GM23338 (cell line): Measurements from ENCODE around the gene LGR5. TPM values are rescaled to one million over a fixed set of nuclear protein-coding genes. Genes with fewer than 3 reads are reported as not detected.
A peak's percentile ranks its signal among the peaks of the same experiment; 100 is the strongest.

Experiments
- ATAC-seq: fragments of 200-7000 bp; cut with Tn5 transposase; 3 replicates; pipeline ENCODE4 v1.9.1; 2020
- DNase-seq: peaks from one replicate; pipeline ENCODE4 v3.0.0-alpha.2; 2015; ENCODE audit warnings: low spot score
- H2AFZ ChIP-seq: fragments of 200-600 bp; sonication (generic); 2 replicates; pipeline ENCODE4 v1.8.0; 2016; ENCODE audit warnings: antibody characterized with exemption, mild to moderate bottlenecking, moderate library complexity
- H3F3A ChIP-seq: fragments of 200-600 bp; sonication (generic); replicated peaks from 2 replicates; pipeline ENCODE4 v1.8.0; 2017; ENCODE audit warnings: antibody characterized with exemption, mixed run types, low read depth
- H3K27ac ChIP-seq: fragments of 200-600 bp; sonication (generic); 2 replicates; pipeline ENCODE4 v1.6.1; 2016; ENCODE audit warnings: low read depth
- H3K27me3 ChIP-seq: fragments of 200-600 bp; sonication (generic); 2 replicates; pipeline ENCODE4 v1.8.0; 2016; ENCODE audit warnings: mild to moderate bottlenecking, mixed run types, moderate library complexity; ENCODE audit not compliant: insufficient read depth
- H3K36me3 ChIP-seq: fragments of 200-600 bp; sonication (generic); 2 replicates; pipeline ENCODE4 v1.8.0; 2016; ENCODE audit warnings: mild to moderate bottlenecking; ENCODE audit not compliant: insufficient read depth
- H3K4me1 ChIP-seq: fragments of 200-600 bp; sonication (generic); 2 replicates; pipeline ENCODE4 v1.8.0; 2016; ENCODE audit warnings: mild to moderate bottlenecking, moderate library complexity; ENCODE audit not compliant: insufficient read depth
- H3K4me2 ChIP-seq: fragments of 200-600 bp; sonication (generic); 2 replicates; pipeline ENCODE4 v1.7.1; 2017; ENCODE audit warnings: mixed run types
- H3K4me3 ChIP-seq: fragments of 200-600 bp; sonication (generic); 2 replicates; pipeline ENCODE4 v1.6.1; 2016; ENCODE audit warnings: mixed run types
- H3K79me2 ChIP-seq: fragments of 200-600 bp; sonication (generic); replicated peaks from 2 replicates; pipeline ENCODE4 v1.8.0; 2017; ENCODE audit warnings: mild to moderate bottlenecking; ENCODE audit not compliant: insufficient read depth
- H3K9me2 ChIP-seq: fragments of 200-600 bp; sonication (generic); 2 replicates; pipeline ENCODE4 v1.8.0; 2017; ENCODE audit not compliant: insufficient read depth
- H4K20me1 ChIP-seq: fragments of 200-600 bp; sonication (generic); replicated peaks from 2 replicates; pipeline ENCODE4 v1.8.0; 2017; ENCODE audit warnings: mild to moderate bottlenecking; ENCODE audit not compliant: insufficient read depth
- H3K27ac Mint-ChIP-seq: 2 replicates; pipeline ENCODE4 v1.8.0; 2020; ENCODE audit warnings: inconsistent platforms, mild to moderate bottlenecking, moderate library complexity, mixed read lengths
- H3K27me3 Mint-ChIP-seq: 3 replicates; pipeline ENCODE4 v1.8.0; 2022; ENCODE audit warnings: low read depth, mild to moderate bottlenecking, moderate library complexity, mixed read lengths, inconsistent platforms; ENCODE audit not compliant: insufficient read depth, poor library complexity
- H3K36me3 Mint-ChIP-seq: 3 replicates; pipeline ENCODE4 v1.8.0; 2021; ENCODE audit warnings: low read depth, mild to moderate bottlenecking, inconsistent platforms, moderate library complexity, mixed read lengths
- H3K4me1 Mint-ChIP-seq: 3 replicates; pipeline ENCODE4 v1.8.0; 2020; ENCODE audit warnings: mild to moderate bottlenecking, inconsistent platforms, mixed read lengths
- H3K4me3 Mint-ChIP-seq: 3 replicates; pipeline ENCODE4 v1.8.0; 2021; ENCODE audit warnings: moderate library complexity, mild to moderate bottlenecking, inconsistent platforms, mixed read lengths
- H3K9me3 Mint-ChIP-seq: 3 replicates; pipeline ENCODE4 v1.8.0; 2020; ENCODE audit warnings: moderate library complexity, mild to moderate bottlenecking, inconsistent platforms, mixed read lengths
- CREB1 ChIP-seq: fragments of 250-450 bp; sonication (Bioruptor Pico); IDR thresholded peaks from 2 replicates; pipeline ENCODE4 v1.5.0; 2020; ENCODE audit warnings: low read depth, mild to moderate bottlenecking, moderate library complexity
- ETS1 ChIP-seq: IDR thresholded peaks from 2 replicates; pipeline ENCODE4 v1.6.1; 2016; ENCODE audit warnings: antibody characterized with exemption
- EZH2 ChIP-seq: fragments of 200-600 bp; sonication (generic); IDR thresholded peaks from one replicate; pipeline ENCODE4 v1.8.0; 2017; ENCODE audit warnings: antibody characterized with exemption, mild to moderate bottlenecking, low read depth; ENCODE audit not compliant: unreplicated experiment
- NANOG ChIP-seq: IDR thresholded peaks from 2 replicates; pipeline ENCODE4 v1.6.1; 2016; ENCODE audit warnings: antibody characterized with exemption, borderline replicate concordance
- POLR2AphosphoS5 ChIP-seq: IDR thresholded peaks from 2 replicates; pipeline ENCODE4 v1.6.1; 2016; ENCODE audit warnings: antibody characterized with exemption, low read depth
- STAT1 ChIP-seq: IDR thresholded peaks from one replicate; pipeline ENCODE4 v1.6.1; 2016; ENCODE audit warnings: antibody characterized with exemption; ENCODE audit not compliant: unreplicated experiment
- ZNF114 ChIP-seq: fragments of 250-450 bp; sonication (Bioruptor Pico); IDR thresholded peaks from 2 replicates; pipeline ENCODE4 v1.5.0; 2020; ENCODE audit warnings: mild to moderate bottlenecking, moderate library complexity
- ZNF331 ChIP-seq: fragments of 250-450 bp; sonication (Bioruptor Pico); IDR thresholded peaks from 2 replicates; pipeline ENCODE4 v1.5.0; 2020; ENCODE audit warnings: low read depth, mild to moderate bottlenecking, moderate library complexity
- polyA plus RNA-seq: library from polyadenylated mRNA; unstranded; fragments of >200 nt; fragmentation: Nextera tagmentation; extraction: Ambion mirVana; gene quantifications from 2 replicates; pipeline ENCODE4 v1.2.1, GENCODE V29; 2016
- total RNA-seq: library from RNA; depleted of rRNA; stranded (reverse); fragments of >200 nt; shearing (Covaris generic); gene quantifications from 2 replicates; pipeline ENCODE4 v1.2.3, GENCODE V29; 2014
- TF ChIP-seq, protein P1 (sequence below): IDR thresholded peaks from one replicate; pipeline ENCODE4 v1.6.1; 2018; ENCODE audit warnings: antibody characterized with exemption; ENCODE audit not compliant: unreplicated experiment

The LGR5 gene
- total and polyA plus RNA-seq, 2 experiments from 2014 or later: 0.17 to 0.26 TPM

DNA sequence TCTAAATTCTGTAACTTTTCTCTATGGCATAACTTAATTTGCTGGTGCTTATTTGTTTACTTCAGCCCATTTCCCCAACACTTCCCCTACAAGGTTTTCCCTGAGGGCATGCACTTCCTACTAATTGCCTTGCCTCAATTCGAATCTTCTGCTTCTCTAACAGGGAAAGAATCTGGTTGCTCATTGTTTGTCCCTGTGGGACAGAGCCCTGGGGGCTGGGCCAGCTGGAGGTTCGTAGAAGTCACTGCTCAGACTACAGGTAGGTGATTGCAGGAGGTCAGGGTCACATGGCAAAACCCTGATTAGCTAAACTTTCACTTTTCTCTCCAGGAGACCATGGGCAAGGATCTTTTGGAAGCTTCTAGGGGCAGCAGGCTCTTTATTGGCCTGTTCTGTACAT, 152.0 kb downstream of the LGR5 start:
- Histone ChIP-seq H3K9me2 (0 out of 2 replicates have a peak, but pooled peaks cover 14% of the 10 kb centered on the region), H3F3A (no peaks in the 10 kb centered on the region), H3K27me3 (no peaks in the 10 kb centered on the region), H4K20me1 (no peaks in the 10 kb centered on the region), H3K4me2 (0 out of 2 replicates have a peak overlapping the region, but pooled peaks have one; percentile 1), H3K27ac (no peak overlapping the region), H3K79me2 (no peaks in the 10 kb centered on the region), H3K4me3 (no peak overlapping the region), H2AFZ (peak overlapping the region; percentile 89), H3K4me1 (no peaks in the 10 kb centered on the region), H3K36me3 (no peaks in the 10 kb centered on the region)
- no peaks in the 10 kb centered on the region for H3K36me3 Mint-ChIP-seq
- peaks cover 7% of the 10 kb centered on the region for H3K4me1 Mint-ChIP-seq
- no peaks in the 10 kb centered on the region for H3K27me3 Mint-ChIP-seq
- H3K27ac Mint-ChIP-seq: no peak overlapping the region
- peaks cover 6% of the 10 kb centered on the region; the same call in 1 of the 3 replicates for H3K9me3 Mint-ChIP-seq
- DNase-seq: peak; percentile 22
- TF ChIP-seq ETS1: no peak
- no peak for TF ChIP-seq CREB1 (CRISPR knock-in tag)
- TF ChIP-seq NANOG: no peak
- TF ChIP-seq ZNF114 (CRISPR knock-in tag): no peak
- TF ChIP-seq ZNF331: no peak
- no peak for TF ChIP-seq POLR2AphosphoS5
- TF ChIP-seq STAT1: no peak
- no peak for TF ChIP-seq EZH2
- TF ChIP-seq, protein P1, sequence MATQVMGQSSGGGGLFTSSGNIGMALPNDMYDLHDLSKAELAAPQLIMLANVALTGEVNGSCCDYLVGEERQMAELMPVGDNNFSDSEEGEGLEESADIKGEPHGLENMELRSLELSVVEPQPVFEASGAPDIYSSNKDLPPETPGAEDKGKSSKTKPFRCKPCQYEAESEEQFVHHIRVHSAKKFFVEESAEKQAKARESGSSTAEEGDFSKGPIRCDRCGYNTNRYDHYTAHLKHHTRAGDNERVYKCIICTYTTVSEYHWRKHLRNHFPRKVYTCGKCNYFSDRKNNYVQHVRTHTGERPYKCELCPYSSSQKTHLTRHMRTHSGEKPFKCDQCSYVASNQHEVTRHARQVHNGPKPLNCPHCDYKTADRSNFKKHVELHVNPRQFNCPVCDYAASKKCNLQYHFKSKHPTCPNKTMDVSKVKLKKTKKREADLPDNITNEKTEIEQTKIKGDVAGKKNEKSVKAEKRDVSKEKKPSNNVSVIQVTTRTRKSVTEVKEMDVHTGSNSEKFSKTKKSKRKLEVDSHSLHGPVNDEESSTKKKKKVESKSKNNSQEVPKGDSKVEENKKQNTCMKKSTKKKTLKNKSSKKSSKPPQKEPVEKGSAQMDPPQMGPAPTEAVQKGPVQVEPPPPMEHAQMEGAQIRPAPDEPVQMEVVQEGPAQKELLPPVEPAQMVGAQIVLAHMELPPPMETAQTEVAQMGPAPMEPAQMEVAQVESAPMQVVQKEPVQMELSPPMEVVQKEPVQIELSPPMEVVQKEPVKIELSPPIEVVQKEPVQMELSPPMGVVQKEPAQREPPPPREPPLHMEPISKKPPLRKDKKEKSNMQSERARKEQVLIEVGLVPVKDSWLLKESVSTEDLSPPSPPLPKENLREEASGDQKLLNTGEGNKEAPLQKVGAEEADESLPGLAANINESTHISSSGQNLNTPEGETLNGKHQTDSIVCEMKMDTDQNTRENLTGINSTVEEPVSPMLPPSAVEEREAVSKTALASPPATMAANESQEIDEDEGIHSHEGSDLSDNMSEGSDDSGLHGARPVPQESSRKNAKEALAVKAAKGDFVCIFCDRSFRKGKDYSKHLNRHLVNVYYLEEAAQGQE: no peak
- no peak overlapping the region for H3K4me3 Mint-ChIP-seq
- ATAC-seq: peak; percentile 86

GRCh38 chr12:71592841-71593240, 153.2 kb downstream of the LGR5 start:
- H3K4me3 Mint-ChIP-seq: no peak overlapping the region
- Histone ChIP-seq H2AFZ (peak overlapping the region; percentile 89; the same call in 1 of the 2 replicates), H3K4me3 (no peak overlapping the region), H3K27me3 (no peaks in the 10 kb centered on the region), H3K27ac (no peak overlapping the region), H3K9me2 (0 out of 2 replicates have a peak, but pooled peaks cover 14% of the 10 kb centered on the region), H3F3A (no peaks in the 10 kb centered on the region), H4K20me1 (no peaks in the 10 kb centered on the region), H3K36me3 (no peaks in the 10 kb centered on the region), H3K4me2 (no peak overlapping the region), H3K4me1 (no peaks in the 10 kb centered on the region), H3K79me2 (no peaks in the 10 kb centered on the region)
- TF ChIP-seq CREB1 (CRISPR knock-in tag): no peak
- no peaks in the 10 kb centered on the region for H3K27me3 Mint-ChIP-seq
- H3K27ac Mint-ChIP-seq: no peak overlapping the region
- DNase-seq (no peak), ATAC-seq (no peak)
- H3K9me3 Mint-ChIP-seq: no peaks in the 10 kb centered on the region
- H3K36me3 Mint-ChIP-seq: no peaks in the 10 kb centered on the region
- peaks cover 7% of the 10 kb centered on the region for H3K4me1 Mint-ChIP-seq
